ENCODE measurements around the gene RAB31. TPM values are rescaled to one million over a fixed set of nuclear protein-coding genes. Genes with fewer than 3 reads are reported as not detected.

RAB31 gene
- total and polyA plus RNA-seq, 2 experiments from 2014 or later: 8.7 to 27.7 TPM

DNA sequence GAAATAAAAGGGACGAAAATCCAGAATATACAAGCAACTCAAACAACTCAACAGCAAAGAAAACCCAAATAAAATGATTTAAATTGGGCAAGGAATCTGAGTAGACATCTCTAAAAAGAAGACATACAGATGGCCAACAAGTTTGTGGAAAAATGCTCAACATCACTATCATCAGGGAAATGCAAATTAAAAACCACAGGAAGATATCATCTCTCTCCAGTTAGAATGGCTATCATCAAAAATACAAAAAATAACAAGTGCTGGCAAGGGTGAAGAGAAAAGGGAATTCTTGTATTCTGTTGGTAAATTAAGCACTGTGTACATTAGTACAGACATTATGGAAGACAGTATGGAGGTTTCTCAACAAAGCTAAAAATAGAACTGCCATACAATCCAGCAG is 80.0 kb downstream of the RAB31 start:
- H3K27me3 ChIP-seq: no peaks in the 10 kb centered on the region
- H3K36me3 ChIP-seq: no peaks in the 10 kb centered on the region
- no peak overlapping the region for H3K27ac ChIP-seq
- no peak for DNase-seq (ENCODE audit: low read depth in 1 of 2, low spot score in 1 of 2)
- no peaks in the 10 kb centered on the region for H3K4me1 ChIP-seq (ENCODE audit: low read depth)
- H3K4me3 ChIP-seq: no peak overlapping the region
- H3K9me3 ChIP-seq (ENCODE audit: low read depth): no peaks in the 10 kb centered on the region
- no peak for TF ChIP-seq CTCF (IDR thresholded peaks at IDR 0.05; ENCODE audit: low read depth, low read length)

- no peaks in the 10 kb centered on the region for H3K4me1 ChIP-seq (ENCODE audit: low read depth)
- no peaks in the 10 kb centered on the region for H3K36me3 ChIP-seq
- H3K27ac ChIP-seq: no peak overlapping the region
- no peaks in the 10 kb centered on the region for H3K27me3 ChIP-seq
- no peak for TF ChIP-seq CTCF (IDR thresholded peaks at IDR 0.05; ENCODE audit: low read depth, low read length)
- H3K4me3 ChIP-seq: no peak overlapping the region
- DNase-seq (ENCODE audit: low read depth in 1 of 2, low spot score in 1 of 2): no peak
- no peaks in the 10 kb centered on the region for H3K9me3 ChIP-seq (ENCODE audit: low read depth)
Measured at GRCh38 chr18:9788860-9789259, 80.8 kb downstream of the RAB31 start.

- Histone ChIP-seq H3K4me1 (ENCODE audit: low read depth) (no peaks in the 10 kb centered on the region), H3K27me3 (no peaks in the 10 kb centered on the region), H3K9me3 (ENCODE audit: low read depth) (no peaks in the 10 kb centered on the region), H3K4me3 (no peak overlapping the region), H3K27ac (no peak overlapping the region), H3K36me3 (no peaks in the 10 kb centered on the region)
- DNase-seq (ENCODE audit: low read depth in 1 of 2, low spot score in 1 of 2): peak in 1 of 2 donors; percentile 42
- no peak for TF ChIP-seq CTCF (IDR thresholded peaks at IDR 0.05; ENCODE audit: low read depth, low read length)
Measured at GRCh38 chr18:9790261-9790660, 82.2 kb downstream of the RAB31 start.

GRCh38 chr18:9791991-9792390 is 83.9 kb downstream of the RAB31 start:
- no peak for TF ChIP-seq CTCF (IDR thresholded peaks at IDR 0.05; ENCODE audit: low read depth, low read length)
- no peaks in the 10 kb centered on the region for H3K27me3 ChIP-seq

DNA sequence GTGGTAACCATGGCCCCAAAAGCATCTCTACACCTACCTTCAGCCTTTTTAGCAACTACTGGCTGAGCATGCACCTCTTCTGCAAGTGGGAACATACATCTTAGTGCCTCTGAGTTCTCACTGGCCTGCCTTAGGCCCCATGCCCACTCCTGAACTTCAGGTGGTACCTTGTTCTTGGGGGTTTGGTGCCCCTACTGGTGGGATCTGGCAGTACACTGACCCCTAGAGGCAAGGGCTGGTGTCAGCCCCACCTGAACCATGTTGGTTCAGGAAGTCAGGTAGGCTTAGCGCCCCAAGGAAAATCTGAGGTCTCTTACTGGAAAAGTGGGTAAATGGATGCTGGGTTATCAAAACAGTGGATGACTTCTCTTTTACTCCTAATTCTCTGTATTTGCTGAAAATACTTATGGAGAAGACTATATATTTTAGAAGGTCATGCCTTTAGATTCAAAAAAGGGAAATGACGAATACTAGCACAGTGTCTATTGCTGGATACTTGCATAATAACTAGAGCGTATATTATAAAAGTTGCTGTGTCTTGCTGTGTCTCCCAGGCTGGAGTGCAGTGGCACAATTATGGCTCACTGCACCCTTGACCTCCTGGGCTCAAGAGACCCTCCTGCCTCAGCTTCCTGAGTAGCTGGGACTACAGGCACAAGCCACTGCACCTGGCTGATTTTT is 84.6 kb downstream of the RAB31 start:
- H3K9me3 ChIP-seq (ENCODE audit: low read depth): no peaks in the 10 kb centered on the region
- no peak overlapping the region for H3K4me3 ChIP-seq
- no peaks in the 10 kb centered on the region for H3K27me3 ChIP-seq
- H3K27ac ChIP-seq: no peak overlapping the region
- TF ChIP-seq CTCF (IDR thresholded peaks at IDR 0.05; ENCODE audit: low read depth, low read length): peak; percentile 51
- no peaks in the 10 kb centered on the region for H3K36me3 ChIP-seq
- DNase-seq (ENCODE audit: low read depth in 1 of 2, low spot score in 1 of 2): no peak
- no peaks in the 10 kb centered on the region for H3K4me1 ChIP-seq (ENCODE audit: low read depth)

More at GRCh38 chr18:9791991-9792390, 83.9 kb downstream of the RAB31 start:
- Histone ChIP-seq H3K27ac (no peak overlapping the region), H3K36me3 (no peaks in the 10 kb centered on the region), H3K9me3 (ENCODE audit: low read depth) (no peaks in the 10 kb centered on the region), H3K4me1 (ENCODE audit: low read depth) (no peaks in the 10 kb centered on the region), H3K4me3 (no peak overlapping the region)
- DNase-seq (ENCODE audit: low read depth in 1 of 2, low spot score in 1 of 2): no peak
